Frontal cortex (tissue), 4 donors: Measurements from ENCODE around the gene TRAPPC12. TPM values are rescaled to one million over a fixed set of nuclear protein-coding genes. Genes with fewer than 3 reads are reported as not detected.
"Not testable (repeated sequence)": the region's sequence is repeated elsewhere in the genome, so short reads cannot be mapped to it uniquely, and the experiment has no call there.

Experiments
- DNase-seq, 2 donors: peaks; one replicate each; pipeline ENCODE4 v3.0.0; 2012; ENCODE audit warnings: low spot score in 2 of 2
- FAIRE-seq: peaks from 2 replicates; lab custom pipeline; 2012; peaks lifted over from hg19 to GRCh38; lab: Jason Lieb, UNC
- total RNA-seq: library from RNA; depleted of rRNA; stranded (reverse); fragments of >200 nt; gene quantifications from one replicate; pipeline ENCODE4 v1.2.3, GENCODE V29; 2014
- donor health status: control.
- donor health status: control.
- donor health status: control.

TRAPPC12 gene
- total RNA-seq, 1 donor from 2014 or later, result 55.8 TPM

GRCh38 chr2:3429066-3429610 is 49.6 kb downstream of the TRAPPC12 start:
- no peak for DNase-seq
- FAIRE-seq, result no peak

- no peak for FAIRE-seq
- no peak for DNase-seq
Observed at GRCh38 chr2:3430172-3430571, 50.7 kb downstream of the TRAPPC12 start.

GRCh38 chr2:3430740-3431490 is 51.4 kb downstream of the TRAPPC12 start:
- FAIRE-seq, result no peak
- no peak for DNase-seq

- FAIRE-seq (no peak), DNase-seq (no peak)
Observed at GRCh38 chr2:3432067-3432466, 52.6 kb downstream of the TRAPPC12 start.

- no peak for FAIRE-seq
- DNase-seq, result no peak
Observed at GRCh38 chr2:3432693-3433338, 53.3 kb downstream of the TRAPPC12 start.

- DNase-seq (no peak), FAIRE-seq (no peak)
Observed at GRCh38 chr2:3433339-3433699, 53.8 kb downstream of the TRAPPC12 start.

- no peak for DNase-seq
- FAIRE-seq, result no peak
Observed at GRCh38 chr2:3433776-3434400, 54.4 kb downstream of the TRAPPC12 start.

GRCh38 chr2:3434654-3435053 is 55.2 kb downstream of the TRAPPC12 start:
- no peak for DNase-seq
- FAIRE-seq, result no peak

GRCh38 chr2:3435445-3435844 is 56.0 kb downstream of the TRAPPC12 start:
- FAIRE-seq, result no peak
- DNase-seq, result no peak

- FAIRE-seq, result no peak
Observed at GRCh38 chr2:3440477-3440876, 61.0 kb downstream of the TRAPPC12 start.

GRCh38 chr2:3441465-3441864 is 62.0 kb downstream of the TRAPPC12 start:
- FAIRE-seq (peak; percentile 52), DNase-seq (no peak)

More at GRCh38 chr2:3440477-3440876, 61.0 kb downstream of the TRAPPC12 start:
- DNase-seq, result no peak

GRCh38 chr2:3442185-3442584 is 62.7 kb downstream of the TRAPPC12 start:
- DNase-seq (no peak), FAIRE-seq (no peak)

GRCh38 chr2:3443083-3443482 is 63.6 kb downstream of the TRAPPC12 start:
- DNase-seq, result no peak
- no peak for FAIRE-seq

- DNase-seq (no peak), FAIRE-seq (no peak)
Observed at GRCh38 chr2:3443506-3444084, 64.1 kb downstream of the TRAPPC12 start.

- DNase-seq, result no peak
- FAIRE-seq, result no peak
Observed at GRCh38 chr2:3445891-3446290, 66.4 kb downstream of the TRAPPC12 start.

- DNase-seq, result no peak
- FAIRE-seq, result no peak
Observed at GRCh38 chr2:3446381-3446780, 66.9 kb downstream of the TRAPPC12 start.

- not testable (repeated sequence) for DNase-seq, FAIRE-seq
Observed at GRCh38 chr2:3447186-3447585, 67.7 kb downstream of the TRAPPC12 start.

- no peak for FAIRE-seq
- no peak for DNase-seq
Observed at GRCh38 chr2:3447789-3448317, 68.4 kb downstream of the TRAPPC12 start.

GRCh38 chr2:3448441-3448911 is 69.0 kb downstream of the TRAPPC12 start:
- FAIRE-seq, DNase-seq: not testable (repeated sequence)

GRCh38 chr2:3449086-3449485 is 69.6 kb downstream of the TRAPPC12 start:
- FAIRE-seq (no peak), DNase-seq (no peak)
